ENCODE measurements around the gene IFRD1. TPM values are rescaled to one million over a fixed set of nuclear protein-coding genes. Genes with fewer than 3 reads are reported as not detected.
"Not testable (repeated sequence)": the region's sequence is repeated elsewhere in the genome, so short reads cannot be mapped to it uniquely, and the experiment has no call there.

Gene IFRD1
- total RNA-seq, 2 donors from 2014 or later = 54.3 to 57.6 TPM

DNA sequence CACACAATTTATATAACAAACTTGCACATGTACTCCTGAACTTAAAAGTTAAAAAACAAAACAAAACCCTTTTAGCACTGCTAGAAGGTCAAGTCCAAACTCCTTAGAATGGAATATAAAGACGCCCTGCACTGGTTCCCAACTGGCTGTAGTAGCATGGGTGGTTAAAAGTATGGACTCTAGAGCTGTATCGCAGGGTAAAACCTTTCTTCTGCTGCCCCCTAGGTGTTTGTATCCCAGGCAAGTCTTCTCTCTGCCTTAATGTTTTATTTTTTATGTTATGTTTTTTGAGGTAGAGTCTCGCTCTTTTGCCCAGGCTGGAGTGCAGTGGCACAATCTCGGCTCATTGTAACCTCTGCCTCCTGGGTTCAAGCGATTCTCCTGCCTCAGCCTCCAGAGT is 65.7 kb downstream of the IFRD1 start:
- H3K4me1 ChIP-seq (ENCODE audit: control insufficient read depth, insufficient read depth, low read length) = no peaks in the 10 kb centered on the region
- H3K9ac ChIP-seq (ENCODE audit: extremely low read depth, low read length, poor library complexity, severe bottlenecking) = no peak overlapping the region
- H3K27ac Mint-ChIP-seq = no peak overlapping the region
- TF ChIP-seq, protein P1, sequence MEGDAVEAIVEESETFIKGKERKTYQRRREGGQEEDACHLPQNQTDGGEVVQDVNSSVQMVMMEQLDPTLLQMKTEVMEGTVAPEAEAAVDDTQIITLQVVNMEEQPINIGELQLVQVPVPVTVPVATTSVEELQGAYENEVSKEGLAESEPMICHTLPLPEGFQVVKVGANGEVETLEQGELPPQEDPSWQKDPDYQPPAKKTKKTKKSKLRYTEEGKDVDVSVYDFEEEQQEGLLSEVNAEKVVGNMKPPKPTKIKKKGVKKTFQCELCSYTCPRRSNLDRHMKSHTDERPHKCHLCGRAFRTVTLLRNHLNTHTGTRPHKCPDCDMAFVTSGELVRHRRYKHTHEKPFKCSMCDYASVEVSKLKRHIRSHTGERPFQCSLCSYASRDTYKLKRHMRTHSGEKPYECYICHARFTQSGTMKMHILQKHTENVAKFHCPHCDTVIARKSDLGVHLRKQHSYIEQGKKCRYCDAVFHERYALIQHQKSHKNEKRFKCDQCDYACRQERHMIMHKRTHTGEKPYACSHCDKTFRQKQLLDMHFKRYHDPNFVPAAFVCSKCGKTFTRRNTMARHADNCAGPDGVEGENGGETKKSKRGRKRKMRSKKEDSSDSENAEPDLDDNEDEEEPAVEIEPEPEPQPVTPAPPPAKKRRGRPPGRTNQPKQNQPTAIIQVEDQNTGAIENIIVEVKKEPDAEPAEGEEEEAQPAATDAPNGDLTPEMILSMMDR (conservative IDR thresholded peaks at IDR 0.05) = peak; percentile 48
- 92 to 97% methylated on average over 5 of the region's 5 CpGs for WGBS, 2 experiments (ENCODE audit: insufficient coverage in 1 of 2, insufficient read length in 1 of 2)
- no peaks in the 10 kb centered on the region for H3K36me3 Mint-ChIP-seq (ENCODE audit: low read depth)
- no peak overlapping the region for H3K4me3 ChIP-seq (ENCODE audit: low read length)
- no peak overlapping the region for H3K27ac ChIP-seq (ENCODE audit: low read depth, low read length)
- H3K9me3 Mint-ChIP-seq = peaks cover 4% of the 10 kb centered on the region
- H3K27me3 ChIP-seq (ENCODE audit: control insufficient read depth, insufficient read depth, low read length, poor library complexity, severe bottlenecking) = peaks cover 5% of the 10 kb centered on the region
- DNase-seq = peak; percentile 33
- no peaks in the 10 kb centered on the region for H3K9me3 ChIP-seq (ENCODE audit: control insufficient read depth, low read length)
- no peaks in the 10 kb centered on the region for H3K4me1 Mint-ChIP-seq
- H3K36me3 ChIP-seq (ENCODE audit: control insufficient read depth, insufficient read depth, low read length) = no peaks in the 10 kb centered on the region
- H3K27me3 Mint-ChIP-seq (ENCODE audit: insufficient read depth) = no peaks in the 10 kb centered on the region
- H3K4me3 Mint-ChIP-seq = no peak overlapping the region

DNA sequence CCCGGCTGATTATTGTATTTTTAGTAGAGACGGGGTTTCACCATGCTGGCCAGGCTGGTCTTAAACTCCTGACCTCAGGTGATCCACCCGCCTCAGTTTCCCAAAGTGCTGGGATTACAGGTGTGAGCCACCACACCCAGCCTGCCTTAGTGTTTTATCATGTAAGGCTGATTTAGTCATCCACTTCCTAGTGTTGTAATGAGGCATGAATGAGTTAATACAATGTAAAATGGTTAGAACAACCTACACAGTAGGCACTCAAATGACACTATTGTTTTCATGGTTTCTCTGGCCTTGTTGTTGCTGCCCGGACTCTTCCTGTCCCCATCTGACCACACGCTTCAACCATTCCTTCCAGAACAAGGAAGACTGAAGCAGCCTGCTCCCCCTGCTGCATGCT is 66.2 kb downstream of the IFRD1 start:
- DNase-seq = peak; percentile 8
- H3K9ac ChIP-seq (ENCODE audit: extremely low read depth, low read length, poor library complexity, severe bottlenecking); H3K4me3 Mint-ChIP-seq; H3K36me3 ChIP-seq (ENCODE audit: control insufficient read depth, insufficient read depth, low read length); H3K4me3 ChIP-seq (ENCODE audit: low read length); H3K27me3 Mint-ChIP-seq (ENCODE audit: insufficient read depth); H3K27ac ChIP-seq (ENCODE audit: low read depth, low read length); H3K27me3 ChIP-seq (ENCODE audit: control insufficient read depth, insufficient read depth, low read length, poor library complexity, severe bottlenecking); H3K27ac Mint-ChIP-seq; H3K4me1 Mint-ChIP-seq; H3K9me3 ChIP-seq (ENCODE audit: control insufficient read depth, low read length); H3K36me3 Mint-ChIP-seq (ENCODE audit: low read depth); H3K9me3 Mint-ChIP-seq; H3K4me1 ChIP-seq (ENCODE audit: control insufficient read depth, insufficient read depth, low read length): not testable (repeated sequence)
- 86 to 93% methylated on average over 2 to 5 of the region's 5 CpGs for WGBS, 2 experiments (ENCODE audit: insufficient coverage in 1 of 2, insufficient read length in 1 of 2)
- TF ChIP-seq, protein P1 (conservative IDR thresholded peaks at IDR 0.05) = peak; percentile 7

DNA sequence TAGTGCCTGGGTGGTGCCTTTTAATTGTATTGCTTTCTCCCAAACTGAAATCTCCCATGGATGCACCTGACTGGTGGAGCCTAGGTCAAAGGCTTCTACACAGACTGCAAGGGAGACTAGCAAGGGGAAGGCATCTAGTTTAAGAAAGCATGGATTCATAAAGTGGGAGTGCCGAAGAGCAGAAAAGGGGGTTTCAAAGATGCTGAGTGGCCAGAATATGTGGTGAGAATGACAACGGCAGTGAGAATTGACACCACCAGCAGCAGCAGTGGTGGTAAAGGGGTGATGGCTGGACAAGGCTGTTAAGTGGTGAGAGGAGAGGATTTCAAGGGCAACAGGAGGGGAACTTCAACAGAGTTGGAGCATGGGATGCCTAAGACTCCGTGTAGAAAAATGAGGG is 67.2 kb downstream of the IFRD1 start:
- H3K36me3 Mint-ChIP-seq (ENCODE audit: low read depth) = no peaks in the 10 kb centered on the region
- H3K9me3 Mint-ChIP-seq = peaks cover 4% of the 10 kb centered on the region
- H3K27ac ChIP-seq (ENCODE audit: low read depth, low read length) = no peak overlapping the region
- H3K4me3 Mint-ChIP-seq = no peak overlapping the region
- no peaks in the 10 kb centered on the region for H3K9me3 ChIP-seq (ENCODE audit: control insufficient read depth, low read length)
- no peaks in the 10 kb centered on the region for H3K27me3 Mint-ChIP-seq (ENCODE audit: insufficient read depth)
- no peak overlapping the region for H3K4me3 ChIP-seq (ENCODE audit: low read length)
- DNase-seq = peak; percentile 24
- H3K4me1 Mint-ChIP-seq = no peaks in the 10 kb centered on the region
- H3K36me3 ChIP-seq (ENCODE audit: control insufficient read depth, insufficient read depth, low read length) = no peaks in the 10 kb centered on the region
- peaks cover under 1% of the 10 kb centered on the region for H3K27me3 ChIP-seq (ENCODE audit: control insufficient read depth, insufficient read depth, low read length, poor library complexity, severe bottlenecking)
- 89 to 100% methylated on average over 1 to 3 of the region's 3 CpGs for WGBS, 2 experiments (ENCODE audit: insufficient coverage in 1 of 2, insufficient read length in 1 of 2)
- no peaks in the 10 kb centered on the region for H3K4me1 ChIP-seq (ENCODE audit: control insufficient read depth, insufficient read depth, low read length)
- no peak overlapping the region for H3K27ac Mint-ChIP-seq
- H3K9ac ChIP-seq (ENCODE audit: extremely low read depth, low read length, poor library complexity, severe bottlenecking) = no peak overlapping the region
- TF ChIP-seq, protein P1 (conservative IDR thresholded peaks at IDR 0.05) = no peak

Measured in endodermal cell (in vitro differentiated cells).